NOMO-1 (cell line): ENCODE data around the gene CLSTN3.
"Not testable (repeated sequence)": the region's sequence is repeated elsewhere in the genome, so short reads cannot be mapped to it uniquely, and the experiment has no call there.

Experiments
- DNase-seq, 2 experiments: peaks; one replicate each; lab custom pipeline; 2025; ENCODE audit not compliant: unreplicated experiment in 2 of 2; lab: John Stamatoyannopoulos, UW

The CLSTN3 gene

GRCh38 chr12:7103837-7104584 is 26.2 kb upstream of the CLSTN3 start:
- no peak for DNase-seq

- no peak for DNase-seq
Observed at GRCh38 chr12:7106082-7106481, 24.1 kb upstream of the CLSTN3 start.

- DNase-seq, result not testable (repeated sequence)
Observed at GRCh38 chr12:7107181-7107580, 23.0 kb upstream of the CLSTN3 start.

- no peak for DNase-seq
Observed at GRCh38 chr12:7107636-7108002, 22.6 kb upstream of the CLSTN3 start.

- DNase-seq, result peak; percentile 79 to 87
Observed at GRCh38 chr12:7108003-7108795, 22.0 kb upstream of the CLSTN3 start.

GRCh38 chr12:7108796-7109571 is 21.2 kb upstream of the CLSTN3 start, which contains the start of gene C1RL:
C1RL (minus strand) TSS chr12:7109214; CDS start chr12:7109180, 34 bp downstream.
- peak; percentile 74 to 75 for DNase-seq

GRCh38 chr12:7109572-7109920 is 20.6 kb upstream of the CLSTN3 start:
- no peak for DNase-seq

- no peak for DNase-seq
Observed at GRCh38 chr12:7110661-7111060, 19.5 kb upstream of the CLSTN3 start.

GRCh38 chr12:7112041-7112440 is 18.1 kb upstream of the CLSTN3 start:
- no peak for DNase-seq

- DNase-seq, result peak; percentile 23 to 47
Observed at GRCh38 chr12:7113389-7113871, 16.7 kb upstream of the CLSTN3 start.

- no peak for DNase-seq
Observed at GRCh38 chr12:7114008-7114407, 16.2 kb upstream of the CLSTN3 start.

GRCh38 chr12:7114851-7115250 is 15.3 kb upstream of the CLSTN3 start:
- no peak for DNase-seq

- no peak for DNase-seq
Observed at GRCh38 chr12:7116196-7116595, 14.0 kb upstream of the CLSTN3 start.

GRCh38 chr12:7116916-7117315 is 13.3 kb upstream of the CLSTN3 start:
- no peak for DNase-seq

- no peak for DNase-seq
Observed at GRCh38 chr12:7117670-7118069, 12.5 kb upstream of the CLSTN3 start.

GRCh38 chr12:7118881-7119280 is 11.3 kb upstream of the CLSTN3 start:
- DNase-seq, result no peak

- no peak for DNase-seq
Observed at GRCh38 chr12:7120166-7120565, 10.0 kb upstream of the CLSTN3 start.

GRCh38 chr12:7121324-7121723 is 8.8 kb upstream of the CLSTN3 start:
- no peak for DNase-seq

GRCh38 chr12:7122811-7123769 is 7.1 kb upstream of the CLSTN3 start:
- DNase-seq, result no peak
